PFSK-1 (cell line): Measurements from ENCODE around the gene DCAF5.

Experiments
- FOXP2 ChIP-seq: optimal IDR thresholded peaks from 2 replicates; pipeline ENCODE3; 2011; ENCODE audit warnings: borderline replicate concordance, control low read depth, inconsistent platforms; ENCODE audit not compliant: insufficient read depth; ENCODE audit errors: extremely low read length, extremely low read depth
- TF ChIP-seq, protein P1 (sequence below), 2 experiments: IDR thresholded peaks; 2 replicates each; pipeline versions ENCODE4 v1.6.1 to v1.8.0; 2011 to 2012; ENCODE audit warnings: low read depth in 2 of 2, low read length in 2 of 2, control low read depth in 1 of 2, inconsistent platforms in 1 of 2, mild to moderate bottlenecking in 1 of 2, moderate library complexity in 1 of 2; ENCODE audit not compliant: insufficient read depth in 1 of 2

DNA sequence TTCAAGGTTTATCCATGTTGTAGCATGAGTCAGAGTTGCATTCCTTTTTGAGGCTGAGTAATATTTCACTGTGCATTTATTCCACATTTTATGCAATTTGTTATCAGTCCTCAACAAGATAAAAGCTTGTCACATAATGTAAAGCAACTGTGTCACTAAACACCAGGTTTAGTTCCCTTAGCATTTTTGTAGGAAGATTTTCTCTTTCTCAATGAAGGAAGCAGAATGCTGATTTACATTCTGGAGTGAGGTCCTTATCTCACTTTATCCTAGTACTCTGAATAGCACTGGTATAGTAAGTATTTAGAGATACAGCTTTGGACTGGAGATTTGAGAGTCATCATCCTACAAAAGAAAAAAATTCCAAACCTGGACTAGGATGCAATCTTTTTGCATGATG, 28.6 kb upstream of the DCAF5 start:
- TF ChIP-seq FOXP2 = no peak
- TF ChIP-seq, protein P1, sequence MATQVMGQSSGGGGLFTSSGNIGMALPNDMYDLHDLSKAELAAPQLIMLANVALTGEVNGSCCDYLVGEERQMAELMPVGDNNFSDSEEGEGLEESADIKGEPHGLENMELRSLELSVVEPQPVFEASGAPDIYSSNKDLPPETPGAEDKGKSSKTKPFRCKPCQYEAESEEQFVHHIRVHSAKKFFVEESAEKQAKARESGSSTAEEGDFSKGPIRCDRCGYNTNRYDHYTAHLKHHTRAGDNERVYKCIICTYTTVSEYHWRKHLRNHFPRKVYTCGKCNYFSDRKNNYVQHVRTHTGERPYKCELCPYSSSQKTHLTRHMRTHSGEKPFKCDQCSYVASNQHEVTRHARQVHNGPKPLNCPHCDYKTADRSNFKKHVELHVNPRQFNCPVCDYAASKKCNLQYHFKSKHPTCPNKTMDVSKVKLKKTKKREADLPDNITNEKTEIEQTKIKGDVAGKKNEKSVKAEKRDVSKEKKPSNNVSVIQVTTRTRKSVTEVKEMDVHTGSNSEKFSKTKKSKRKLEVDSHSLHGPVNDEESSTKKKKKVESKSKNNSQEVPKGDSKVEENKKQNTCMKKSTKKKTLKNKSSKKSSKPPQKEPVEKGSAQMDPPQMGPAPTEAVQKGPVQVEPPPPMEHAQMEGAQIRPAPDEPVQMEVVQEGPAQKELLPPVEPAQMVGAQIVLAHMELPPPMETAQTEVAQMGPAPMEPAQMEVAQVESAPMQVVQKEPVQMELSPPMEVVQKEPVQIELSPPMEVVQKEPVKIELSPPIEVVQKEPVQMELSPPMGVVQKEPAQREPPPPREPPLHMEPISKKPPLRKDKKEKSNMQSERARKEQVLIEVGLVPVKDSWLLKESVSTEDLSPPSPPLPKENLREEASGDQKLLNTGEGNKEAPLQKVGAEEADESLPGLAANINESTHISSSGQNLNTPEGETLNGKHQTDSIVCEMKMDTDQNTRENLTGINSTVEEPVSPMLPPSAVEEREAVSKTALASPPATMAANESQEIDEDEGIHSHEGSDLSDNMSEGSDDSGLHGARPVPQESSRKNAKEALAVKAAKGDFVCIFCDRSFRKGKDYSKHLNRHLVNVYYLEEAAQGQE (IDR thresholded peaks at IDR 0.05; ENCODE audit: insufficient read depth in 1 of 2, low read depth in 2 of 2, low read length in 2 of 2) = no peak
